Measurements from ENCODE around the gene HTR3D. TPM values are rescaled to one million over a fixed set of nuclear protein-coding genes. Genes with fewer than 3 reads are reported as not detected.

HTR3D gene, protein sequence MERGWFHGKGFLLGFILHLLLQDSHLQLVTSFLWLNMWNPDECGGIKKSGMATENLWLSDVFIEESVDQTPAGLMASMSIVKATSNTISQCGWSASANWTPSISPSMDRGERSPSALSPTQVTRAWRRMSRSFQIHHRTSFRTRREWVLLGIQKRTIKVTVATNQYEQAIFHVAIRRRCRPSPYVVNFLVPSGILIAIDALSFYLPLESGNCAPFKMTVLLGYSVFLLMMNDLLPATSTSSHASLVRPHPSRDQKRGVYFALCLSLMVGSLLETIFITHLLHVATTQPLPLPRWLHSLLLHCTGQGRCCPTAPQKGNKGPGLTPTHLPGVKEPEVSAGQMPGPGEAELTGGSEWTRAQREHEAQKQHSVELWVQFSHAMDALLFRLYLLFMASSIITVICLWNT
- total RNA-seq (2014; rRNA removed; shearing (Covaris generic)) (not detected in 2 replicates), polyA plus RNA-seq (2016; fragmentation: Nextera tagmentation; extraction: Ambion mirVana) (not detected in 2 replicates)
- long read RNA-seq = 0 reads

DNA sequence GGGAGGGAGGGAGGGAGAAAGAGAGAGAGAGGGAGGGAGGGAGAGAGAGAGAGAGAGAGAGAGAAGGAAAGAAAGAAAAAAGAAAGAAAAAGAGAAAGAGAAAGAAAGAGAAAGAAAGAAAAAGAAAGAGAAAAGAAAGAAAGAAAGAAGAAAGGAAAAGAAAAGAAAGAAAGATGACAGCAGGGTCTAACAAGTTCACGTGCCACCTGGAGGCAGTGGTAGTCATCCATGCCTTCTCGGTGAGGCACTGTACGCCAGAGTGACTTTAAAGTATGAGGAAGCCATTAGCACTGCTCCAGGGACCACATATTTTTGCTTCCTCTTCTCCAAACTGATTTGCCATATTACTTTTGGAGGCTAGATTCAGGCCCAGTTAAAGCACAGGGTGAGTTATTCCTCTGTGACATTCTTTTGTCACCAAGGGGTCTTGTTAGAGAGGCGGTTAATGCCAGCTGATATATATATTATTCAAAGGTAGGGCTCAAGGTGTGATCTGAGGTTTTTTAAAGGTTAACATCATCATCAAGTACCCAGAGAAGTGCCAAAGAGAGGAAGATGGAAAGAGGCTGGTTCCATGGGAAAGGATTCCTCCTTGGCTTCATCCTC, at the start of gene HTR3D:
Gene HTR3D (plus strand): TSS at position 556 of the 606 bp plus-strand sequence. CDS start 0 bp downstream, at position 556.
- DNase-seq (ENCODE audit: low spot score) = no peak
- Mint-ChIP-seq H3K4me1 (no peaks in the 10 kb centered on the region), H3K27me3 (ENCODE audit: insufficient read depth, low read depth, poor library complexity) (peaks cover 4% of the 10 kb centered on the region), H3K4me3 (no peak within 1 kb of the TSS), H3K36me3 (ENCODE audit: low read depth) (no peaks in the 10 kb centered on the region), H3K9me3 (no peaks in the 10 kb centered on the region; the same call in 2 of the 3 replicates), H3K27ac (no peak within 1 kb of the TSS)
- Histone ChIP-seq H3K4me3 (no peak within 1 kb of the TSS), H3K9me2 (ENCODE audit: insufficient read depth) (no peaks in the 10 kb centered on the region), H3K27ac (ENCODE audit: low read depth) (no peak within 1 kb of the TSS), H2AFZ (peak within 1 kb of the TSS; percentile 47; the same call in 1 of the 2 replicates), H3K79me2 (replicated peaks; ENCODE audit: insufficient read depth) (no peaks in the 10 kb centered on the region), H3F3A (replicated peaks; ENCODE audit: low read depth) (no peaks in the 10 kb centered on the region), H3K27me3 (ENCODE audit: insufficient read depth) (no peaks in the 10 kb centered on the region), H3K4me2 (no peak within 1 kb of the TSS), H4K20me1 (replicated peaks; ENCODE audit: insufficient read depth) (no peaks in the 10 kb centered on the region), H3K36me3 (ENCODE audit: insufficient read depth) (no peaks in the 10 kb centered on the region), H3K4me1 (ENCODE audit: insufficient read depth) (no peaks in the 10 kb centered on the region)
- ATAC-seq = no peak
- TF ChIP-seq, protein P1, sequence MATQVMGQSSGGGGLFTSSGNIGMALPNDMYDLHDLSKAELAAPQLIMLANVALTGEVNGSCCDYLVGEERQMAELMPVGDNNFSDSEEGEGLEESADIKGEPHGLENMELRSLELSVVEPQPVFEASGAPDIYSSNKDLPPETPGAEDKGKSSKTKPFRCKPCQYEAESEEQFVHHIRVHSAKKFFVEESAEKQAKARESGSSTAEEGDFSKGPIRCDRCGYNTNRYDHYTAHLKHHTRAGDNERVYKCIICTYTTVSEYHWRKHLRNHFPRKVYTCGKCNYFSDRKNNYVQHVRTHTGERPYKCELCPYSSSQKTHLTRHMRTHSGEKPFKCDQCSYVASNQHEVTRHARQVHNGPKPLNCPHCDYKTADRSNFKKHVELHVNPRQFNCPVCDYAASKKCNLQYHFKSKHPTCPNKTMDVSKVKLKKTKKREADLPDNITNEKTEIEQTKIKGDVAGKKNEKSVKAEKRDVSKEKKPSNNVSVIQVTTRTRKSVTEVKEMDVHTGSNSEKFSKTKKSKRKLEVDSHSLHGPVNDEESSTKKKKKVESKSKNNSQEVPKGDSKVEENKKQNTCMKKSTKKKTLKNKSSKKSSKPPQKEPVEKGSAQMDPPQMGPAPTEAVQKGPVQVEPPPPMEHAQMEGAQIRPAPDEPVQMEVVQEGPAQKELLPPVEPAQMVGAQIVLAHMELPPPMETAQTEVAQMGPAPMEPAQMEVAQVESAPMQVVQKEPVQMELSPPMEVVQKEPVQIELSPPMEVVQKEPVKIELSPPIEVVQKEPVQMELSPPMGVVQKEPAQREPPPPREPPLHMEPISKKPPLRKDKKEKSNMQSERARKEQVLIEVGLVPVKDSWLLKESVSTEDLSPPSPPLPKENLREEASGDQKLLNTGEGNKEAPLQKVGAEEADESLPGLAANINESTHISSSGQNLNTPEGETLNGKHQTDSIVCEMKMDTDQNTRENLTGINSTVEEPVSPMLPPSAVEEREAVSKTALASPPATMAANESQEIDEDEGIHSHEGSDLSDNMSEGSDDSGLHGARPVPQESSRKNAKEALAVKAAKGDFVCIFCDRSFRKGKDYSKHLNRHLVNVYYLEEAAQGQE (IDR thresholded peaks at IDR 0.05; ENCODE audit: unreplicated experiment) = no peak
- no peak for TF ChIP-seq NANOG (IDR thresholded peaks at IDR 0.05; ENCODE audit: borderline replicate concordance)
- no peak for TF ChIP-seq ZNF331 (CRISPR knock-in tag; IDR thresholded peaks at IDR 0.05; ENCODE audit: low read depth)
- no peak for TF ChIP-seq POLR2AphosphoS5 (IDR thresholded peaks at IDR 0.05; ENCODE audit: low read depth)
- TF ChIP-seq EZH2phosphoT487 (IDR thresholded peaks at IDR 0.05; ENCODE audit: unreplicated experiment) = no peak
- TF ChIP-seq ZNF114 (CRISPR knock-in tag; IDR thresholded peaks at IDR 0.05) = no peak

DNA sequence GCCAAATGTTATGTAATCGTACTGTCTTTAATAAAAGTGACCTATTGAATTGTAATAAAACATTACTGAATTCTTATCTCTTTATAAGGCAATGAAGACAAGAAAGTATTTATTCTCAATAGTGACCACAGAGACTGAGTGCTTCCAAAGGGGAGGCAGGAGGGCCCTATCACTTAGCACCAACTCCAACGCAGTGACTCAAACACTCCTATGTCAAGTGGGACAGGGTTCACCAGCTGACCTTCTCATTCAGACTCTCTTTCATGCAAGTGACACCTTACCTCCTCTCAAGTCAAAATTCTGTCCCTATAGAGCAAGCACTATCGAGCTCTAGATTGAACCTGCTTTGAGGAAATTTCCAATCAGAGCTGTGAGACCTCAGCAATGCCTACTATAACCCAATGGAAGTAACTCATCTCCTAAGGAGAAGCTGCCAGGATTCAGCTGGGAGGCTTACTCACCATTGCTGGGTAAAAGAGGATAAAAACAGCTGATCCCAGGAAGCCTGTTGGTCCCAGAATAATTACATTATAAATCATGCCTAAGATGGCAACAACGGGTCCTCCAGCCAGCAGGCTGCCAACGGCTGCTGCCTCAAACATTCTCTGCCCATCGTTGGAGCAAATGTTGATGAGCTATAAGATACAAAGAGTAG, 49.4 kb upstream of the HTR3D start:
- Histone ChIP-seq H3K4me1 (ENCODE audit: insufficient read depth) (peaks cover 23% of the 10 kb centered on the region), H3K9me2 (ENCODE audit: insufficient read depth) (no peaks in the 10 kb centered on the region), H3K4me3 (no peak overlapping the region), H3K36me3 (ENCODE audit: insufficient read depth) (peaks cover 15% of the 10 kb centered on the region), H3K27me3 (ENCODE audit: insufficient read depth) (no peaks in the 10 kb centered on the region), H4K20me1 (replicated peaks; ENCODE audit: insufficient read depth) (no peaks in the 10 kb centered on the region; the same call in 1 of the 2 replicates), H3K4me2 (no peak overlapping the region), H3K79me2 (replicated peaks; ENCODE audit: insufficient read depth) (no peaks in the 10 kb centered on the region), H2AFZ (no peak overlapping the region), H3K27ac (ENCODE audit: low read depth) (no peak overlapping the region), H3F3A (replicated peaks; ENCODE audit: low read depth) (no peaks in the 10 kb centered on the region)
- ATAC-seq (no peak), DNase-seq (ENCODE audit: low spot score) (no peak)
- H3K27ac Mint-ChIP-seq = no peak overlapping the region
- H3K4me3 Mint-ChIP-seq = no peak overlapping the region
- H3K36me3 Mint-ChIP-seq (ENCODE audit: low read depth) = peaks cover 37% of the 10 kb centered on the region
- H3K27me3 Mint-ChIP-seq (ENCODE audit: insufficient read depth, low read depth, poor library complexity) = peaks cover 7% of the 10 kb centered on the region
- peaks cover 29% of the 10 kb centered on the region for H3K4me1 Mint-ChIP-seq
- no peaks in the 10 kb centered on the region for H3K9me3 Mint-ChIP-seq
- TF ChIP-seq POLR2AphosphoS5 (IDR thresholded peaks at IDR 0.05; ENCODE audit: low read depth) (no peak), ZNF331 (CRISPR knock-in tag; IDR thresholded peaks at IDR 0.05; ENCODE audit: low read depth) (no peak), JUNB (IDR thresholded peaks at IDR 0.05; ENCODE audit: unreplicated experiment) (no peak), NANOG (IDR thresholded peaks at IDR 0.05; ENCODE audit: borderline replicate concordance) (no peak), CREB1 (CRISPR knock-in tag; IDR thresholded peaks at IDR 0.05; ENCODE audit: low read depth) (no peak), ZNF114 (CRISPR knock-in tag; IDR thresholded peaks at IDR 0.05) (no peak), EZH2phosphoT487 (IDR thresholded peaks at IDR 0.05; ENCODE audit: unreplicated experiment) (no peak), STAT1 (IDR thresholded peaks at IDR 0.05; ENCODE audit: unreplicated experiment) (no peak)
- TF ChIP-seq, protein P2, sequence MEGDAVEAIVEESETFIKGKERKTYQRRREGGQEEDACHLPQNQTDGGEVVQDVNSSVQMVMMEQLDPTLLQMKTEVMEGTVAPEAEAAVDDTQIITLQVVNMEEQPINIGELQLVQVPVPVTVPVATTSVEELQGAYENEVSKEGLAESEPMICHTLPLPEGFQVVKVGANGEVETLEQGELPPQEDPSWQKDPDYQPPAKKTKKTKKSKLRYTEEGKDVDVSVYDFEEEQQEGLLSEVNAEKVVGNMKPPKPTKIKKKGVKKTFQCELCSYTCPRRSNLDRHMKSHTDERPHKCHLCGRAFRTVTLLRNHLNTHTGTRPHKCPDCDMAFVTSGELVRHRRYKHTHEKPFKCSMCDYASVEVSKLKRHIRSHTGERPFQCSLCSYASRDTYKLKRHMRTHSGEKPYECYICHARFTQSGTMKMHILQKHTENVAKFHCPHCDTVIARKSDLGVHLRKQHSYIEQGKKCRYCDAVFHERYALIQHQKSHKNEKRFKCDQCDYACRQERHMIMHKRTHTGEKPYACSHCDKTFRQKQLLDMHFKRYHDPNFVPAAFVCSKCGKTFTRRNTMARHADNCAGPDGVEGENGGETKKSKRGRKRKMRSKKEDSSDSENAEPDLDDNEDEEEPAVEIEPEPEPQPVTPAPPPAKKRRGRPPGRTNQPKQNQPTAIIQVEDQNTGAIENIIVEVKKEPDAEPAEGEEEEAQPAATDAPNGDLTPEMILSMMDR (conservative IDR thresholded peaks at IDR 0.05; ENCODE audit: low read depth in 2 of 2) = no peak
- TF ChIP-seq, protein P3, sequence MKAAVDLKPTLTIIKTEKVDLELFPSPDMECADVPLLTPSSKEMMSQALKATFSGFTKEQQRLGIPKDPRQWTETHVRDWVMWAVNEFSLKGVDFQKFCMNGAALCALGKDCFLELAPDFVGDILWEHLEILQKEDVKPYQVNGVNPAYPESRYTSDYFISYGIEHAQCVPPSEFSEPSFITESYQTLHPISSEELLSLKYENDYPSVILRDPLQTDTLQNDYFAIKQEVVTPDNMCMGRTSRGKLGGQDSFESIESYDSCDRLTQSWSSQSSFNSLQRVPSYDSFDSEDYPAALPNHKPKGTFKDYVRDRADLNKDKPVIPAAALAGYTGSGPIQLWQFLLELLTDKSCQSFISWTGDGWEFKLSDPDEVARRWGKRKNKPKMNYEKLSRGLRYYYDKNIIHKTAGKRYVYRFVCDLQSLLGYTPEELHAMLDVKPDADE (IDR thresholded peaks at IDR 0.05) = no peak
